NT2/D1 (cell line): ENCODE data around the gene ANO5.

ENCODE experiments used
- SUZ12 ChIP-seq: IDR thresholded peaks from 2 replicates; pipeline ENCODE4 v1.6.1; 2011; ENCODE audit not compliant: insufficient read length, insufficient read depth; ENCODE audit errors: extremely low read depth
- YY1 ChIP-seq: IDR thresholded peaks from 2 replicates; pipeline ENCODE4 v1.6.1; 2011; ENCODE audit not compliant: insufficient read length, insufficient read depth

- no peak for TF ChIP-seq SUZ12
- no peak for TF ChIP-seq YY1
Observed at GRCh38 chr11:22161489-22161888, 31.4 kb upstream of the ANO5 start.
